Neuronal stem cell (in vitro differentiated cells): Measurements from ENCODE around the gene NRCAM.

Experiments used
- DNase-seq: peaks from one replicate; pipeline ENCODE4 v3.0.0-alpha.2; 2013; ENCODE audit warnings: low spot score
- H2AFZ ChIP-seq: one replicate; pipeline ENCODE4 v1.6.1; 2013; ENCODE audit warnings: mild to moderate bottlenecking, low read length, inconsistent platforms
- H2AK5ac ChIP-seq: 2 replicates; pipeline ENCODE4 v1.6.1; 2013; ENCODE audit warnings: low read depth, mild to moderate bottlenecking, inconsistent platforms, low read length, moderate library complexity, mixed read lengths
- H2BK120ac ChIP-seq: 2 replicates; pipeline ENCODE4 v1.6.1; 2013; ENCODE audit warnings: low read depth, mild to moderate bottlenecking, inconsistent platforms, low read length, moderate library complexity, mixed read lengths
- H2BK12ac ChIP-seq: one replicate; pipeline ENCODE4 v1.6.1; 2013; ENCODE audit warnings: low read length, inconsistent platforms
- H2BK15ac ChIP-seq: 2 replicates; pipeline ENCODE4 v1.6.1; 2013; ENCODE audit warnings: mild to moderate bottlenecking, low read length, inconsistent platforms, mixed read lengths
- H2BK5ac ChIP-seq: one replicate; pipeline ENCODE4 v1.6.1; 2013; ENCODE audit warnings: inconsistent platforms, mild to moderate bottlenecking, low read length, moderate library complexity
- H3K14ac ChIP-seq: one replicate; pipeline ENCODE4 v1.6.1; 2013; ENCODE audit warnings: low read length, inconsistent platforms
- H3K18ac ChIP-seq: 2 replicates; pipeline ENCODE4 v1.6.1; 2013; ENCODE audit warnings: low read length, inconsistent platforms
- H3K23ac ChIP-seq: 2 replicates; pipeline ENCODE4 v1.6.1; 2013; ENCODE audit warnings: low read depth, mild to moderate bottlenecking, mixed read lengths, low read length, inconsistent platforms; ENCODE audit not compliant: poor library complexity
- H3K27ac ChIP-seq: replicated peaks from 3 replicates; pipeline ENCODE4 v1.5.1; 2013; ENCODE audit warnings: low read length, inconsistent platforms
- H3K27me3 ChIP-seq, 3 experiments: 2 replicates each; pipeline ENCODE4 v1.6.1; 2013; ENCODE audit warnings: low read length in 3 of 3, mild to moderate bottlenecking in 2 of 3, inconsistent platforms in 1 of 3, low read depth in 1 of 3, mixed read lengths in 1 of 3, moderate library complexity in 1 of 3; ENCODE audit not compliant: control insufficient read depth in 3 of 3, insufficient read depth in 3 of 3
- H3K36me3 ChIP-seq, 2 donors: replicated peaks in 1 of 2; 2 replicates each; pipeline ENCODE4 v1.6.1; 2013; ENCODE audit warnings: low read length in 2 of 2; ENCODE audit not compliant: control insufficient read depth in 2 of 2, insufficient read depth in 2 of 2
- H3K4ac ChIP-seq: 2 replicates; pipeline ENCODE4 v1.6.1; 2013; ENCODE audit warnings: inconsistent platforms, mild to moderate bottlenecking, low read length, moderate library complexity
- H3K4me1 ChIP-seq, 2 donors: 1 replicate in 1 of 2; 2 replicates in 1 of 2; pipeline ENCODE4 v1.6.1; 2013; ENCODE audit warnings: low read length in 2 of 2, low read depth in 1 of 2; ENCODE audit not compliant: control insufficient read depth in 2 of 2, insufficient read depth in 1 of 2
- H3K4me2 ChIP-seq: one replicate; pipeline ENCODE4 v1.6.1; 2013; ENCODE audit warnings: mild to moderate bottlenecking, low read length, inconsistent platforms; ENCODE audit not compliant: insufficient read depth, poor library complexity, severe bottlenecking
- H3K4me3 ChIP-seq, 2 donors: 2 replicates each; pipeline ENCODE4 v1.5.1; 2013; ENCODE audit warnings: low read length in 2 of 2, mild to moderate bottlenecking in 2 of 2, inconsistent platforms in 1 of 2, moderate library complexity in 1 of 2
- H3K79me1 ChIP-seq: one replicate; pipeline ENCODE4 v1.6.1; 2013; ENCODE audit warnings: low read depth, mild to moderate bottlenecking, inconsistent platforms, low read length, moderate library complexity
- H3K9ac ChIP-seq: one replicate; pipeline ENCODE4 v1.6.1; 2013; ENCODE audit warnings: mild to moderate bottlenecking, low read depth, low read length, inconsistent platforms; ENCODE audit not compliant: poor library complexity
- H3K9me3 ChIP-seq, 2 donors: replicated peaks in 1 of 2; 2 replicates each; pipeline versions ENCODE3 to v1.6.1; 2013; ENCODE audit warnings: low read length in 2 of 2, mild to moderate bottlenecking in 2 of 2, inconsistent platforms in 1 of 2, low read depth in 1 of 2, mixed read lengths in 1 of 2, moderate library complexity in 1 of 2; ENCODE audit not compliant: control insufficient read depth in 2 of 2, insufficient read depth in 1 of 2
- H4K8ac ChIP-seq: one replicate; pipeline ENCODE4 v1.6.1; 2013; ENCODE audit warnings: low read depth, mild to moderate bottlenecking, inconsistent platforms, low read length, moderate library complexity
- H4K91ac ChIP-seq: one replicate; pipeline ENCODE4 v1.6.1; 2013; ENCODE audit warnings: low read length, low read depth, mild to moderate bottlenecking, inconsistent platforms; ENCODE audit not compliant: poor library complexity
- WGBS, 2 donors: extraction: QIAGEN DNeasy Blood & Tissue Kit; methylation state at CpG; one replicate each; pipeline ENCODE4 v1.1.7; 2013; ENCODE audit warnings: missing lambda C conversion rate in 2 of 2, mixed read lengths in 1 of 2; ENCODE audit not compliant: insufficient read length in 2 of 2, insufficient replicate concordance in 1 of 2; ENCODE audit errors: extremely low coverage in 2 of 2; 5-methylcytosine and 5-hydroxymethylcytosine counted together

The NRCAM gene

DNA sequence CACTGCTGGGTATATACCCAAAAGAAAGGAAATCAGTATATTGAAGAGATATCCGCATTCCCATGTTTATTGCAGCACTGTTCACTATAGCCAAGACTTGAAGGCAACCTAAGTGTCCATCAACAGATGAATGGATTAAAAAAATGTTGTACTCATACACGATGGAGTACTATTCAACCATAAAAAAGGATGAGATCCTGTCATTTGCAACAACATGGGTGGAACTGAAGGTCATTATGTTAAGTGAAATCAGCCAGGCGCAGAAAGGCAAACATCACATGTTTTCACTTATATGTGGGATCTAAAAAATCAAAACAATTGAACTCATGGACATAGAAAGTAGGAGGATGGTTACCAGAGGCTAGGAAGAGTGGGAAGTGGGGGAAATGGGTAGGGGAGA lies 19.3 kb downstream of the NRCAM start:
- Histone ChIP-seq H3K4ac (no peak overlapping the region), H3K14ac (no peak overlapping the region)
- no CpG with 5 or more reads among the region's 3 CpGs for WGBS, 2 donors

DNA sequence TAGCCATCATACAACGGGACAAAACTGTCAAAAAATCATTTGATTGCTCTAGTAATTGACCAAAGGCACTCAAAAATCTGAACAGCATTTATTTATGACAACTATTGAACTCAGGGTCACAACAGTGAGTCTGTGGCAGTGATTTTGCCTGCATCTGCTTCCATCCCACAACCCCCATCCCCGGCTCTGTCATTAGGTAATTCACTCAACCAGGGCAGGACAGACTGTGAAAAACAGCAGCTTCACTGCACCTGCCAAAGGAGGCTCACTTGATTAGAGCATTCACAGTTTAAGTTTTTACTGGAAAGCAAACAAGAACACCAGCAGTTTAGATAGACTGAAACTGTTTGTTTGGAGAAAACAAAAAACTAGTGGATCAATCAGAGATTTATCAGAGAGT lies 22.2 kb downstream of the NRCAM start:
- WGBS, 2 donors, result no CpG with 5 or more reads among the region's 2 CpGs
- Histone ChIP-seq H4K91ac (no peak overlapping the region), H3K36me3 (no peaks in the 10 kb centered on the region), H3K14ac (no peak overlapping the region), H3K9me3 (peaks cover 0 to 4% of the 10 kb centered on the region in 2 donors), H2BK5ac (no peak overlapping the region), H2AK5ac (no peak overlapping the region), H2BK15ac (no peak overlapping the region), H3K4me1 (peaks cover 6 to 7% of the 10 kb centered on the region in 2 donors), H3K4ac (no peak overlapping the region), H3K27me3 (no peaks in the 10 kb centered on the region), H2BK120ac (no peak overlapping the region), H3K4me3 (no peak overlapping the region), H2BK12ac (no peak overlapping the region), H4K8ac (no peak overlapping the region), H3K23ac (no peak overlapping the region), H3K18ac (no peak overlapping the region), H3K79me1 (no peaks in the 10 kb centered on the region), H3K9ac (no peak overlapping the region), H3K27ac (peak overlapping the region; percentile 24), H3K4me2 (no peak overlapping the region), H2AFZ (no peak overlapping the region)
- no peak for DNase-seq

More for the DNA sequence above, 19.3 kb downstream of the NRCAM start:
- no peak overlapping the region for H3K18ac ChIP-seq
- H2BK15ac ChIP-seq, result no peak overlapping the region
- H3K27ac ChIP-seq, result no peak overlapping the region
- H2BK120ac ChIP-seq, result no peak overlapping the region
- peaks cover 0 to 4% of the 10 kb centered on the region in 2 donors for H3K9me3 ChIP-seq
- no peaks in the 10 kb centered on the region for H3K79me1 ChIP-seq
- H4K91ac ChIP-seq, result no peak overlapping the region
- no peak for DNase-seq
- H3K4me2 ChIP-seq, result no peak overlapping the region
- H4K8ac ChIP-seq, result no peak overlapping the region
- no peaks in the 10 kb centered on the region for H3K36me3 ChIP-seq
- no peak overlapping the region for H2AFZ ChIP-seq
- no peak overlapping the region for H2BK5ac ChIP-seq
- H2BK12ac ChIP-seq, result no peak overlapping the region
- H3K4me3 ChIP-seq, result no peak overlapping the region
- H3K27me3 ChIP-seq, result no peaks in the 10 kb centered on the region
- H3K23ac ChIP-seq, result no peak overlapping the region
- H2AK5ac ChIP-seq, result no peak overlapping the region
- peaks cover 3 to 4% of the 10 kb centered on the region in 2 donors for H3K4me1 ChIP-seq
- no peak overlapping the region for H3K9ac ChIP-seq

- H3K36me3 ChIP-seq, result no peaks in the 10 kb centered on the region
- no peaks in the 10 kb centered on the region for H3K79me1 ChIP-seq
- H3K4me2 ChIP-seq, result no peak overlapping the region
- H4K8ac ChIP-seq, result no peak overlapping the region
- no peak overlapping the region for H2AK5ac ChIP-seq
- no peak overlapping the region for H3K4ac ChIP-seq
- H3K9me3 ChIP-seq, result peaks cover 0 to 4% of the 10 kb centered on the region in 2 donors
- DNase-seq, result no peak
- no peak overlapping the region for H4K91ac ChIP-seq
- H3K27ac ChIP-seq, result no peak overlapping the region
- no peak overlapping the region for H2BK120ac ChIP-seq
- no peak overlapping the region for H3K14ac ChIP-seq
- WGBS, 2 donors, result no CpG with 5 or more reads among the region's 1 CpG
- peaks cover 12 to 16% of the 10 kb centered on the region in 2 donors for H3K4me1 ChIP-seq
- H3K18ac ChIP-seq, result no peak overlapping the region
- no peak overlapping the region for H3K23ac ChIP-seq
- H2AFZ ChIP-seq, result no peak overlapping the region
- no peak overlapping the region for H2BK15ac ChIP-seq
- H3K9ac ChIP-seq, result no peak overlapping the region
- H3K27me3 ChIP-seq, result no peaks in the 10 kb centered on the region
- no peak overlapping the region for H2BK12ac ChIP-seq
- H2BK5ac ChIP-seq, result no peak overlapping the region
- no peak overlapping the region for H3K4me3 ChIP-seq
Observed at GRCh38 chr7:108431099-108431498, 25.1 kb downstream of the NRCAM start.

DNA sequence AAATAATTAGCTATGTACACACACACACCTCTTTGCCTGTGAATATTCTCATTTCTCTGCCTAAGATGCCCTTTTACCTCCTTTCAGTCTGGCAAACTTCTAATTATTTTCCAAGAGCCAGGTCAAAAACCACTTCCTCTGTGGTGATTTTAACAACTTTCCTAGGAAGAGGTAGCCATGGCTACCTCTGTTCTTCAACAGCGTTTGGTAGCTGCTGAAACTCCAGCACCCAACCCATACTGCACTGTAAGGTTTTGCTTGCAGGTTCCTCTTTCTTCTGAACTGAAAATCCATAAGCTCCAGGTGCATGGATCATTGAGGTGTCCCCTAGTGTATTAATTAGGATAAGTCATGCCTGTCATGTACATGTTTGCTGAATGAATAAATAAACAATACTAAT lies 25.6 kb downstream of the NRCAM start:
- no peak for DNase-seq
- H3K4me2 ChIP-seq, result no peak overlapping the region
- no peak overlapping the region for H3K14ac ChIP-seq

More for the DNA sequence above, 25.6 kb downstream of the NRCAM start:
- WGBS, 2 donors, result no CpG with 5 or more reads among the region's 1 CpG
- Histone ChIP-seq H2BK120ac (no peak overlapping the region), H3K27me3 (no peaks in the 10 kb centered on the region), H3K79me1 (no peaks in the 10 kb centered on the region), H4K8ac (no peak overlapping the region), H3K9me3 (peaks cover 0 to 4% of the 10 kb centered on the region in 2 donors), H3K4ac (no peak overlapping the region), H3K18ac (no peak overlapping the region), H2AFZ (no peak overlapping the region), H3K4me1 (peaks cover 12 to 16% of the 10 kb centered on the region in 2 donors), H2BK12ac (no peak overlapping the region), H3K27ac (no peak overlapping the region), H3K9ac (no peak overlapping the region), H2BK5ac (no peak overlapping the region), H2BK15ac (no peak overlapping the region), H4K91ac (no peak overlapping the region), H3K23ac (no peak overlapping the region), H3K36me3 (no peaks in the 10 kb centered on the region), H3K4me3 (no peak overlapping the region), H2AK5ac (no peak overlapping the region)
